Activated B cell treated with CpG ODN at 0.5 μM for 24 hours (primary cell): ENCODE measurements around the gene ERICH2. TPM values are rescaled to one million over a fixed set of nuclear protein-coding genes. Genes with fewer than 3 reads are reported as not detected.

Source experiments
- ATAC-seq: fragments of 200-7000 bp; cut with Tn5 transposase; one replicate; pipeline ENCODE4 v1.10.0; 2021; ENCODE audit warnings: low read depth, mild to moderate bottlenecking, moderate library complexity
- CTCF ChIA-PET: fragments of 350-600 bp; sonication (Branson Sonifier 250); formaldehyde crosslinking; loops from one replicate; lab custom pipeline; 2021; ENCODE audit warnings: antibody characterized with exemption; lab: Charles Lee
- POLR2A ChIA-PET: fragments of 350-600 bp; sonication (Branson Sonifier 250); formaldehyde crosslinking; loops from one replicate; lab custom pipeline; 2021; ENCODE audit warnings: antibody characterized with exemption; lab: Charles Lee
- DNase-seq: peaks from one replicate; pipeline ENCODE4 v3.0.0; 2022
- H3K27ac Mint-ChIP-seq: one replicate; pipeline ENCODE4 v1.8.0; 2020; ENCODE audit warnings: mixed read lengths
- H3K27me3 Mint-ChIP-seq: one replicate; pipeline ENCODE4 v1.8.0; 2021; ENCODE audit warnings: mixed read lengths
- H3K36me3 Mint-ChIP-seq: one replicate; pipeline ENCODE4 v1.8.0; 2021; ENCODE audit warnings: low read depth, mixed read lengths
- H3K4me1 Mint-ChIP-seq: one replicate; pipeline ENCODE4 v1.8.0; 2021; ENCODE audit warnings: mixed read lengths
- H3K4me3 Mint-ChIP-seq: one replicate; pipeline ENCODE4 v1.8.0; 2020; ENCODE audit warnings: mild to moderate bottlenecking, mixed read lengths
- H3K9me3 Mint-ChIP-seq: one replicate; pipeline ENCODE4 v1.8.0; 2020; ENCODE audit warnings: mixed read lengths
- intact Hi-C: fragments of 100-400 bp; cut with micrococcal nuclease; formaldehyde crosslinking; loops from one replicate; pipeline ENCODE4 v1.15.1; 2024
- total RNA-seq: library from RNA; stranded (reverse); gene quantifications from 2 replicates; pipeline ENCODE4 v1.2.3, GENCODE V29; 2022
- TF ChIP-seq, protein P1 (sequence below): fragments of 200-600 bp; IDR thresholded peaks from one replicate; pipeline ENCODE4 v1.8.0; 2022; ENCODE audit warnings: antibody characterized with exemption, mild to moderate bottlenecking

The ERICH2 gene
- total RNA-seq, 1 donor from 2014 or later = not detected

DNA sequence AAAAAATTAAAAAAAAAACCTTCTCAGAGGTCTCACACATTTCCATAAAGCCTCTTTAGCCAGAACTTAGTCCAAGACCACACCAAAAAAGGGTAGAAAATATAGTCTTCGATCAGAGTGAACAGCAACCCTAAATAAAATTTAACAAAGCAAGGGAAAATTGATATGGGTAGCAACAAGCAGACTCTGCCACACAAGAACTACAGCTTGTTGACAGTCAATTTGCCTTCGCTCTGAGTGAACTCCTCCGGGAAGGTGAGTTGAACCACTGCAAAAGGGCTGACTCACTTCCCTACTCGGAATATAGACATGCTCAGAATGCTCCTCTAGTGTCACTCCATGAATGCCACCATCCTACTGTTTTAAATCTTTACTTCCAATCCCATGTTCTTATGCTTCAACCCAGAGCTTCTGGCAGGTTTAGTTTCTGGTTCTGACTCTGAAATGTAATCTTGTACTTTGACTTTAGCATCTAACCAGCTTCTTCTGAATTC, 70.6 kb downstream of the ERICH2 start:
- H3K9me3 Mint-ChIP-seq = no peaks in the 10 kb centered on the region
- no peak overlapping the region for H3K27ac Mint-ChIP-seq
- POLR2A ChIA-PET = no interaction called here
- no peak overlapping the region for H3K4me3 Mint-ChIP-seq
- no peaks in the 10 kb centered on the region for H3K4me1 Mint-ChIP-seq
- peaks cover 20% of the 10 kb centered on the region for H3K27me3 Mint-ChIP-seq
- CTCF ChIA-PET = no interaction called here
- intact Hi-C loops = no loop called here
- ATAC-seq (no peak), DNase-seq (no peak)
- TF ChIP-seq, protein P1, sequence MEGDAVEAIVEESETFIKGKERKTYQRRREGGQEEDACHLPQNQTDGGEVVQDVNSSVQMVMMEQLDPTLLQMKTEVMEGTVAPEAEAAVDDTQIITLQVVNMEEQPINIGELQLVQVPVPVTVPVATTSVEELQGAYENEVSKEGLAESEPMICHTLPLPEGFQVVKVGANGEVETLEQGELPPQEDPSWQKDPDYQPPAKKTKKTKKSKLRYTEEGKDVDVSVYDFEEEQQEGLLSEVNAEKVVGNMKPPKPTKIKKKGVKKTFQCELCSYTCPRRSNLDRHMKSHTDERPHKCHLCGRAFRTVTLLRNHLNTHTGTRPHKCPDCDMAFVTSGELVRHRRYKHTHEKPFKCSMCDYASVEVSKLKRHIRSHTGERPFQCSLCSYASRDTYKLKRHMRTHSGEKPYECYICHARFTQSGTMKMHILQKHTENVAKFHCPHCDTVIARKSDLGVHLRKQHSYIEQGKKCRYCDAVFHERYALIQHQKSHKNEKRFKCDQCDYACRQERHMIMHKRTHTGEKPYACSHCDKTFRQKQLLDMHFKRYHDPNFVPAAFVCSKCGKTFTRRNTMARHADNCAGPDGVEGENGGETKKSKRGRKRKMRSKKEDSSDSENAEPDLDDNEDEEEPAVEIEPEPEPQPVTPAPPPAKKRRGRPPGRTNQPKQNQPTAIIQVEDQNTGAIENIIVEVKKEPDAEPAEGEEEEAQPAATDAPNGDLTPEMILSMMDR = no peak
- no peaks in the 10 kb centered on the region for H3K36me3 Mint-ChIP-seq

DNA sequence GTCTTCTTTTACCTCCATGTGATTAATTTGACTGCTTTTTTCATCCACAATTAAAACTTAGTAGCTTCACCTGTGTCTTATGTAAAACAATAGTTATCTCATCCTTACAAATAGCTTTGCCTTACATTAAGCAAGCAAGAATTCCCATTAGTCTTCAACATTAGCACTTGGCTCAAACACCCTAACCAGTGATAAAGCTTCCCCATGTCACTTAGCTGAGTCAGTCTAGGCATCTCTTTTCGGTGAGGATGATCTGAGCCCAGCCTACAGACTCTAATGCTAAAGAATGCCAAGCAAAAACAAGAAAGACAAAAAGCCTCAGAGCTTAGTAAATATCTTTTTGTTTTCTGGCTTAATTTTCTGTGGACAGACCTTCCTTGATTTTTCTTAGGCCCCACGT, 72.6 kb downstream of the ERICH2 start:
- TF ChIP-seq, protein P1 = no peak
- Mint-ChIP-seq H3K4me3 (no peak overlapping the region), H3K9me3 (no peaks in the 10 kb centered on the region), H3K27ac (no peak overlapping the region), H3K36me3 (no peaks in the 10 kb centered on the region), H3K4me1 (no peaks in the 10 kb centered on the region), H3K27me3 (peaks cover 20% of the 10 kb centered on the region)
- ChIA-PET POLR2A (no interaction called here), CTCF (no interaction called here)
- ATAC-seq = no peak
- DNase-seq = no peak
- intact Hi-C loops = no loop called here

DNA sequence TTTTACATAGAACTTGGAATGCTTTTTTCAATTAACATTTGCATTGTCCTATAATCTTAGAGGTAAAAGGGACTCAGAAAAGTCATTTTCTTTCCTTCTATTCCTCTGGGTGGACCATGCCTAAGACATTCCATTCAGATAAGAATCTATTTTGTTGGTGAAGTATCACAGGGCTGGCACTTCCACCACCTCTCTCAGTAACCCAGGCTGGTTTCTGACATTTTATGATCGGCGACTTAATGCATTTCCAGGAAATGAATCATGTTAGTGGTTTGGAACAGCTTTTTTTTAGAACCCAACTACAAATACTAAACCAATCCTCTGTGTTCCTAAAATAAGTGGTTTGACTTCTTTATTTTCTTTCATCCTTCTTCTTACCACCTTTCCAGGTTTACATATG, 73.5 kb downstream of the ERICH2 start:
- CTCF ChIA-PET = no interaction called here
- POLR2A ChIA-PET = no interaction called here
- no peak for ATAC-seq

DNA sequence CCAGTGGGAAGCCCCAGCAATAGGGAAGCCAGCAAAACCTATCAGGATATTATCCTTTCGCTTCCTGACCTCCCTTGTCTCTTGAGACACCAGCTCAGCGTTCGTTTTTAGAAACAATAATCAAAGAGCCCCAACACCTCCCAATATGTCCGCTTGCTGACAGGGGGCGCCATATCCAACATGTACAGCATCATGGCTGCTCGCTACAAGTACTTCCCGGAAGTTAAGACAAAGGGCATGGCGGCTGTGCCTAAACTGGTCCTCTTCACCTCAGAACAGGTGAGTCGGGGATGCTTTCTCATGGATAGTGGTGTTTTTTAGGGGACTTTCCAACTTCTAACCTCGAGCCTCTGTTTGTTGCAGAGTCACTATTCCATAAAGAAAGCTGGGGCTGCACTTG, 75.2 kb downstream of the ERICH2 start:
- POLR2A ChIA-PET = no interaction called here
- H3K9me3 Mint-ChIP-seq = peaks cover 2% of the 10 kb centered on the region
- DNase-seq (no peak), ATAC-seq (no peak)
- TF ChIP-seq, protein P1 = no peak
- H3K36me3 Mint-ChIP-seq = no peaks in the 10 kb centered on the region
- CTCF ChIA-PET = no interaction called here
- no peak overlapping the region for H3K4me3 Mint-ChIP-seq
- H3K4me1 Mint-ChIP-seq = no peaks in the 10 kb centered on the region
- intact Hi-C loops = no loop called here
- H3K27me3 Mint-ChIP-seq = peaks cover 11% of the 10 kb centered on the region
- H3K27ac Mint-ChIP-seq = no peak overlapping the region

More for the DNA sequence above, 73.5 kb downstream of the ERICH2 start:
- Mint-ChIP-seq H3K27me3 (peaks cover 17% of the 10 kb centered on the region), H3K36me3 (no peaks in the 10 kb centered on the region), H3K4me3 (no peak overlapping the region), H3K9me3 (no peaks in the 10 kb centered on the region), H3K27ac (no peak overlapping the region), H3K4me1 (no peaks in the 10 kb centered on the region)
- DNase-seq = no peak
- intact Hi-C loops = no loop called here
- TF ChIP-seq, protein P1 = no peak

DNA sequence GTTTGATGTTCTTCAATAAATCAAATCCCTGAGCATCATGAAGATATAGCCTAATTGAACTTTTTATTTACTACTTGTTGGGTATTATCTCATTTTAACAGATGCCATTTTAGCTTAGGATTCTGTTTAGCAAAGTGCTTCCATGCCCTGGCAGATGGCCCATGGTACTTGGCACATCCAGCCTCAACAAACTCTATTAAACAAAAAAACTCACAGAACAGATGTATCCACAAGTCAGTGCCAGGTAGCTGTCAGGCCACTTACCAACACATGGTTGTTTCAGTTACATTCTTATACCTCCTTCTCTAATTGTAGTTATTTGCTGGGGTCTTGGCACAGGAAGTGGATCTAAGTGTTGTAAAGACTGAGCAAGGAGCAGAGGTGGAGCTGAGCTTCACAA, 76.1 kb downstream of the ERICH2 start:
- H3K9me3 Mint-ChIP-seq = peaks cover 2% of the 10 kb centered on the region
- no peak overlapping the region for H3K4me3 Mint-ChIP-seq
- no peak overlapping the region for H3K27ac Mint-ChIP-seq
- DNase-seq (no peak), ATAC-seq (no peak)
- ChIA-PET POLR2A (no interaction called here), CTCF (no interaction called here)
- no peaks in the 10 kb centered on the region for H3K36me3 Mint-ChIP-seq
- H3K27me3 Mint-ChIP-seq = peaks cover 11% of the 10 kb centered on the region
- TF ChIP-seq, protein P1 = no peak
- intact Hi-C loops = no loop called here
- H3K4me1 Mint-ChIP-seq = no peaks in the 10 kb centered on the region
